Stimulated activated CD4-positive, alpha-beta T cell treated with anti-CD3 and anti-CD28 coated beads, Interleukin-2, amount 100 ng/mL, for 4 hours (primary cell): ENCODE results near the gene MAP3K19.
A peak's percentile ranks its signal among the peaks of the same experiment; 100 is the strongest.

Source experiments
- DNase-seq: peaks from one replicate; pipeline ENCODE4 v3.0.0-alpha.2; 2020; ENCODE audit warnings: low read depth

Gene MAP3K19

GRCh38 chr2:134927195-134927594, 120.1 kb downstream of the MAP3K19 start:
- DNase-seq, result no peak

- DNase-seq, result no peak
Measured at GRCh38 chr2:134926231-134926931, 120.9 kb downstream of the MAP3K19 start.

DNA sequence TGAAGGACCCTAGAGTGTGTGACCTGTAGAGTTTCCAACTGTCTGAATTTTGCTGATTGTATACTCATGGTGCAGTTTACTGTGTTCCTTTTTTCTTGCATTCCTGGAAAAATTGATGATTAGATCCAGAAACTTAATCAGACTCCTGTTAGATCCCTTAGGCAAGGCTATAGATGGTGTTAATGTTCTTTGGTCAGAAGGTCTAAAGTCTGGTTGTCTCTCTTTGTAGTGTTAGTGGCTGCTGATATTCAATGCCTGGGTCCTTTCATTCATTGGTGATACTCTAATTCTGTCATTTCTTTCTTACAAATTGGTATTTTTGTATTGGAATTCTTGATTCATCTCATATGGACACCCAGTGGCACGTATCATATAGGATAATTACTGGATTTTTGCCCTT, 122.3 kb downstream of the MAP3K19 start:
- no peak for DNase-seq

GRCh38 chr2:134919341-134920210, 127.7 kb downstream of the MAP3K19 start:
- DNase-seq, result peak; percentile 27

DNA sequence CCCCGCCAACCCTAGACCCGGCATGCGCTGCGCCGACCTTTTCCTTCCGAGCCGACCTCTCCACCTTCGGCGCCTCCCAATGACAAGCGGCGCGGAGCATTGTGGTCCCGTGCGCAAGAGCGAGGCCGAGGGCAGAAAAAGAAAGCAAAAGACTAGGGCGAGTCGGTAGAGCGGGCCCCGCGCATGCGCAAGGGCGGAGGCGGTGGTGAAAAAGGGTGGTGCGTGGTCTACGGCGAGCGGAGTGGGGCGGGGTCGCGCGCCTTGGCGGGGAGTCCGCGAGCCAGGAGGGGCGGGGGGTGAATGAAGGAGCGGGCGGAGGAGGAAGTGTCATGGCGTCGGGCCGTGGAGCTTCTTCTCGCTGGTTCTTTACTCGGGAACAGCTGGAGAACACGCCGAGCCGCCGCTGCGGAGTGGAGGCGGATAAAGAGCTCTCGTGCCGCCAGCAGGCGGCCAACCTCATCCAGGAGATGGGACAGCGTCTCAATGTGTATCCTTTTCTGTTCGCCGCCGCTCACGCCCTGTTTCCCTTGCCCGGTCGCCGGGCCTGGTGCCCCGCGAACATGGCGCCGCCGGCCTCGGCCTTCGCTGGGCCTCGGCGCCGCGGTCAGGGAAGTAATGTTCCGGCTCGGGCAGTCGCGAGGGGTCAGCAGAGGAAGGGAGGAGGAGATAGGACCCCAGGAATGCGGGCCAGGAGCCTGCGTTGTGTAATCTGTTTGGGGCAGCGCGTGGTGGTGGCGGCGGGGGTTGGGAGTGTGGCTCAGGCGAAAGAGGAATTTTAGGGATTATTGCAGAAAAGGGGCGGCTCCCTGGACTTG, 128.5 kb downstream of the MAP3K19 start, which contains the start of gene CCNT2:
Gene CCNT2 (plus strand): TSS at position 297 of the 815 bp plus-strand sequence. CDS start 33 bp downstream, at position 330.
- peak; percentile 99 for DNase-seq

DNA sequence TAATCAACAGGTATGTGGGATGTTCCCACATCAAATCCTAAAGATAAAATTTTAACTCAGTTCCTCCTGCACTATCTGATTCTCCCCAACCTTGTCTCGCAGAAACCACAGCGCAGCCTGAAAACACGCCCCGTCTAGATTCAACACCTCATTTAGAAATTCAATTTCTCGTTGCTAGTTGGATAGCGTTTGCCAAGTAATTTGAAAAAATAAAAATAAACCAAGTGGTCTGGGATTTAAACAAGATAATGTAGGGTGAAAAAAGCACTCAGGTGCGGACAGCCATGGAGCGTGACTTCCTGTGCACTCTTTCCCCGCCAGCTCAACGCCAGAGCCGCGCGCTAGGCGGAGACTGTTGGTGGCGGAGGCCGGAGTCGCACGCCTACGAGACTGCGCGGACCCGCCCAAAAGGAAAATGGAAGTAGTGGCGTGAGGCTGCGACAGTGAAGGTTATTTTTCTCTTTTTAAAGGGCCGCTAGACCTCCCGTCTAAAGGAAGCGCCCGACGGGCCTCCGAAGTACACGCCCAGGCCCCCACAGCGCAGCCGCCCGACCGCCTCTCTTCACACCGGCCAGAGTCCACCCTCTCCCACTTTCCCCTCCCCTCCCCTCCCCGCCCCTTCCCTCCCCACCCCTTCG, 129.2 kb downstream of the MAP3K19 start:
- DNase-seq, result peak; percentile 83

DNA sequence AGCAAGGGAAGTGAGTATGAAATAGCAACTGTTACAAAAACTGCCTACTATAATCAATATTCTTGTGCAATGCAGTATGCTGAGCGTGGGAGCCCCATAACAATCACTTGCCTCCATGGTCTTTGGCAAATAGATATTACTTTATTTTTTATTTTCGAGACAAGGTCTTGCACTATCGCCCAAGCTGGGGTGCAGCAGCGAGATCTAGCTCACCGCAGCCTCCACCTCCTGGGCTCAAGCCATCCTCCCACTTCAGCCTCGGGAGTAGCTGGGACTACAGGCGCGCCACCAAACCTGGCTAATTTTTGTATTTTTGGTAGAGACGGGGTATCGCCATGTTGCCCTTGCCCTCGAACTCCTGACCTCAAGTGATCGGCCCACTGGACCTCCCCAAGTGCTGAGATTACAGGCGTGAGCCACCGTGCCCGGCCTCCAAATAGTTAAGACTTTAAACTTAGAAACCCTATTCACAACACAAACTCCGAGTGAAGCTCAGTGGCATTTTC, 129.8 kb downstream of the MAP3K19 start:
- DNase-seq, result no peak
